Liver (tissue), 9 donors: ENCODE results near the gene MECR. TPM values are rescaled to one million over a fixed set of nuclear protein-coding genes. Genes with fewer than 3 reads are reported as not detected.

Experiments
- DNase-seq: peaks from one replicate; pipeline ENCODE4 v3.0.0-alpha.2; 2017; ENCODE audit warnings: low spot score
- H3K27ac ChIP-seq, 2 donors: one replicate each; pipeline ENCODE4 v1.7.0; 2013; ENCODE audit warnings: inconsistent platforms in 2 of 2, low read length in 2 of 2, control low read depth in 1 of 2, low read depth in 1 of 2, mild to moderate bottlenecking in 1 of 2
- H3K27me3 ChIP-seq, 4 donors: one replicate each; pipeline versions ENCODE4 v1.6.1 to v1.7.0; 2013; ENCODE audit warnings: low read length in 3 of 4, inconsistent platforms in 1 of 4, mild to moderate bottlenecking in 1 of 4, moderate library complexity in 1 of 4; ENCODE audit not compliant: control insufficient read depth in 4 of 4, insufficient read depth in 4 of 4
- H3K36me3 ChIP-seq, 4 donors: one replicate each; pipeline versions ENCODE4 v1.6.1 to v1.7.0; 2013; ENCODE audit warnings: low read length in 3 of 4, mild to moderate bottlenecking in 3 of 4, low read depth in 1 of 4, moderate library complexity in 1 of 4; ENCODE audit not compliant: control insufficient read depth in 4 of 4, insufficient read depth in 3 of 4
- H3K4me1 ChIP-seq, 4 donors: one replicate each; pipeline versions ENCODE4 v1.6.1 to v1.7.0; 2013; ENCODE audit warnings: low read length in 3 of 4, mild to moderate bottlenecking in 3 of 4, moderate library complexity in 1 of 4; ENCODE audit not compliant: control insufficient read depth in 4 of 4, insufficient read depth in 4 of 4
- H3K4me3 ChIP-seq, 3 donors: one replicate each; pipeline versions ENCODE4 v1.6.1 to v1.7.0; 2013; ENCODE audit warnings: low read length in 3 of 3, control low read depth in 1 of 3, low read depth in 1 of 3, mild to moderate bottlenecking in 1 of 3
- H3K9ac ChIP-seq, 2 donors: one replicate each; pipeline ENCODE4 v1.7.0; 2013; ENCODE audit warnings: low read length in 2 of 2, mild to moderate bottlenecking in 2 of 2, moderate library complexity in 2 of 2, control low read depth in 1 of 2, low read depth in 1 of 2
- H3K9me3 ChIP-seq, 4 donors: one replicate each; pipeline versions ENCODE4 v1.6.1 to v1.7.0; 2013; ENCODE audit warnings: low read length in 3 of 4; ENCODE audit not compliant: control insufficient read depth in 4 of 4
- ATF3 ChIP-seq: IDR thresholded peaks from 2 replicates; pipeline ENCODE4 v1.6.1; 2016; ENCODE audit warnings: antibody characterized with exemption
- CTCF ChIP-seq: fragments of 150-350 bp; IDR thresholded peaks from 2 replicates; pipeline ENCODE4 v1.5.1; 2017; ENCODE audit warnings: improper control_type of control experiment, low read depth, low read length; ENCODE audit not compliant: missing input control
- EGR1 ChIP-seq, 2 donors: IDR thresholded peaks; 2 replicates each; pipeline ENCODE4 v1.6.1; 2016 to 2018; ENCODE audit warnings: antibody characterized with exemption in 2 of 2, low read depth in 2 of 2
- FOXA1 ChIP-seq: IDR thresholded peaks from 2 replicates; pipeline ENCODE4 v1.6.1; 2016; ENCODE audit warnings: antibody characterized with exemption
- FOXA2 ChIP-seq: IDR thresholded peaks from 2 replicates; pipeline ENCODE4 v1.6.1; 2016; ENCODE audit warnings: antibody characterized with exemption
- GABPA ChIP-seq, 2 donors: IDR thresholded peaks in 1 of 2; conservative IDR thresholded peaks in 1 of 2; 2 replicates each; pipeline ENCODE4 v1.6.1; 2016; ENCODE audit warnings: antibody characterized with exemption in 2 of 2, mild to moderate bottlenecking in 1 of 2, moderate library complexity in 1 of 2
- HNF4A ChIP-seq, 2 donors: conservative IDR thresholded peaks; 2 replicates each; pipeline ENCODE4 v1.6.1; 2016; ENCODE audit warnings: antibody characterized with exemption in 2 of 2, mild to moderate bottlenecking in 2 of 2
- HNF4G ChIP-seq: IDR thresholded peaks from 2 replicates; pipeline ENCODE4 v1.6.1; 2016; ENCODE audit warnings: antibody characterized with exemption
- JUND ChIP-seq, 2 donors: IDR thresholded peaks; 2 replicates each; pipeline ENCODE4 v1.6.1; 2016; ENCODE audit warnings: antibody characterized with exemption in 2 of 2
- NR2F2 ChIP-seq: IDR thresholded peaks from 2 replicates; pipeline ENCODE4 v1.6.1; 2016; ENCODE audit warnings: antibody characterized with exemption
- RAD21 ChIP-seq, 2 donors: IDR thresholded peaks; 2 replicates each; pipeline ENCODE4 v1.6.1; 2016; ENCODE audit warnings: antibody characterized with exemption in 2 of 2, mild to moderate bottlenecking in 2 of 2
- RXRA ChIP-seq, 2 donors: IDR thresholded peaks; 2 replicates each; pipeline ENCODE4 v1.6.1; 2017 to 2018; ENCODE audit warnings: antibody characterized with exemption in 2 of 2, mild to moderate bottlenecking in 1 of 2
- SP1 ChIP-seq: IDR thresholded peaks from 2 replicates; pipeline ENCODE4 v1.6.1; 2018; ENCODE audit warnings: antibody characterized with exemption, mild to moderate bottlenecking
- TAF1 ChIP-seq: conservative IDR thresholded peaks from 2 replicates; pipeline ENCODE4 v1.6.1; 2016; ENCODE audit warnings: antibody characterized with exemption, mild to moderate bottlenecking
- YY1 ChIP-seq: IDR thresholded peaks from 2 replicates; pipeline ENCODE4 v1.6.1; 2016; ENCODE audit warnings: antibody characterized with exemption, mild to moderate bottlenecking
- ZBTB33 ChIP-seq: IDR thresholded peaks from 2 replicates; pipeline ENCODE4 v1.6.1; 2016; ENCODE audit warnings: antibody characterized with exemption
- WGBS: extraction: QIAGEN DNeasy Blood & Tissue Kit; methylation state at CpG from one replicate; pipeline ENCODE4 v1.1.7; 2013; 5-methylcytosine and 5-hydroxymethylcytosine counted together
- polyA plus RNA-seq, 2 donors: library from polyadenylated mRNA; stranded (reverse) in 1 of 2; unstranded in 1 of 2; fragments of 200-250 nt in 1 of 2; fragments of >200 nt in 1 of 2; fragmentation: Nextera tagmentation in 1 of 2; extraction: Ambion mirVana in 1 of 2; gene quantifications; one replicate each; pipeline versions ENCODE4 v1.2.1 to v1.2.3, GENCODE V29; 2013 to 2015
- total RNA-seq, 2 donors: library from RNA; depleted of rRNA; stranded (reverse); fragments of >200 nt; gene quantifications; one replicate each; pipeline ENCODE4 v1.2.3, GENCODE V29; 2014
- TF ChIP-seq, protein P1 (sequence below): IDR thresholded peaks from 2 replicates; pipeline ENCODE4 v1.6.1; 2016; ENCODE audit warnings: antibody characterized with exemption
- TF ChIP-seq, protein P2 (sequence below): IDR thresholded peaks from 2 replicates; pipeline ENCODE4 v1.6.1; 2016; ENCODE audit warnings: antibody characterized with exemption, mild to moderate bottlenecking
- donor health status: healthy.
- donor health status: healthy.
- donor health status: healthy.
- donor health status: healthy.
- donor health status: healthy.

MECR gene
- total and polyA plus RNA-seq, 4 donors, result 7.5 to 19.9 (median 13.2) TPM

DNA sequence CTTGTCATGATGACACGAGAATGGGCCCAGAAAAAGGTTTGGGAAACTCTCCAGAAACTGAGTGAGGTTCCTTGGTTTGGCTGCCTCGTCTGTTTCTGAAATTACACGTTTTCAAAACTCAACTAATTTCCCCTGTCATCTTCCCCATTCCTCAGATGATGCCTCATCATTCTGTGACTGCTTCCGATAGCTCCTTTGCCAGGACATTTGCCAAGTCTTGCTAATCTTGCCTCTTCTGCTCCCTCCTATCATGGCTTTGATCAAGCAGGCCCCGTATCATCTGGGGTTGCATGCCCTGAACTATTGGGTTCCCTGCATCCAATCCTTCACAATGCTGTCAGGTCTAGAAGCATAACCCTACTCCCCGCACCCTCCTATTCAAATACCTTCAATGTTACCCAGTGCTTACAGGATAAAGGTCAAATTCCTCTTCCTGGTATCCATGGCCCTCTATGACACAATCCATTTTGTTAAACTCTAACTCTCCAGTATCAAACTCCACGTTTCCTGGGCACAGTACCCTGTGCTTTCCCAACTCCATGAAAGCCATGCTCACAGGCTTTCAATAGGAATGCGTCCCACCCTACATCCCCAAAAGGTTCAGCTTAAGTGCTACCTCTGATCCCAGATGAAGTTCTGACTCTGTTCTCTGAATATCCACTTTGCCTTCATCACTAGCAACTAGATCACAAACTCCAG, 84.8 kb downstream of the MECR start:
- no peak for DNase-seq
- peak; percentile 96 to 98 for TF ChIP-seq HNF4A (conservative IDR thresholded peaks at IDR 0.05)
- peak in 1 of 2 donors; percentile 66 for TF ChIP-seq EGR1 (IDR thresholded peaks at IDR 0.05; ENCODE audit: low read depth in 2 of 2)
- peak; percentile 80 for TF ChIP-seq FOXA2
- TF ChIP-seq TAF1, result no peak
- TF ChIP-seq SP1, result peak; percentile 98
- TF ChIP-seq YY1, result peak; percentile 92
- TF ChIP-seq, protein P1, sequence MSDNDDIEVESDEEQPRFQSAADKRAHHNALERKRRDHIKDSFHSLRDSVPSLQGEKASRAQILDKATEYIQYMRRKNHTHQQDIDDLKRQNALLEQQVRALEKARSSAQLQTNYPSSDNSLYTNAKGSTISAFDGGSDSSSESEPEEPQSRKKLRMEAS, result peak; percentile 97
- peak; percentile 57 for TF ChIP-seq FOXA1
- TF ChIP-seq, protein P2, sequence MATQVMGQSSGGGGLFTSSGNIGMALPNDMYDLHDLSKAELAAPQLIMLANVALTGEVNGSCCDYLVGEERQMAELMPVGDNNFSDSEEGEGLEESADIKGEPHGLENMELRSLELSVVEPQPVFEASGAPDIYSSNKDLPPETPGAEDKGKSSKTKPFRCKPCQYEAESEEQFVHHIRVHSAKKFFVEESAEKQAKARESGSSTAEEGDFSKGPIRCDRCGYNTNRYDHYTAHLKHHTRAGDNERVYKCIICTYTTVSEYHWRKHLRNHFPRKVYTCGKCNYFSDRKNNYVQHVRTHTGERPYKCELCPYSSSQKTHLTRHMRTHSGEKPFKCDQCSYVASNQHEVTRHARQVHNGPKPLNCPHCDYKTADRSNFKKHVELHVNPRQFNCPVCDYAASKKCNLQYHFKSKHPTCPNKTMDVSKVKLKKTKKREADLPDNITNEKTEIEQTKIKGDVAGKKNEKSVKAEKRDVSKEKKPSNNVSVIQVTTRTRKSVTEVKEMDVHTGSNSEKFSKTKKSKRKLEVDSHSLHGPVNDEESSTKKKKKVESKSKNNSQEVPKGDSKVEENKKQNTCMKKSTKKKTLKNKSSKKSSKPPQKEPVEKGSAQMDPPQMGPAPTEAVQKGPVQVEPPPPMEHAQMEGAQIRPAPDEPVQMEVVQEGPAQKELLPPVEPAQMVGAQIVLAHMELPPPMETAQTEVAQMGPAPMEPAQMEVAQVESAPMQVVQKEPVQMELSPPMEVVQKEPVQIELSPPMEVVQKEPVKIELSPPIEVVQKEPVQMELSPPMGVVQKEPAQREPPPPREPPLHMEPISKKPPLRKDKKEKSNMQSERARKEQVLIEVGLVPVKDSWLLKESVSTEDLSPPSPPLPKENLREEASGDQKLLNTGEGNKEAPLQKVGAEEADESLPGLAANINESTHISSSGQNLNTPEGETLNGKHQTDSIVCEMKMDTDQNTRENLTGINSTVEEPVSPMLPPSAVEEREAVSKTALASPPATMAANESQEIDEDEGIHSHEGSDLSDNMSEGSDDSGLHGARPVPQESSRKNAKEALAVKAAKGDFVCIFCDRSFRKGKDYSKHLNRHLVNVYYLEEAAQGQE, result peak; percentile 79
- peak; percentile 96 to 97 for TF ChIP-seq RXRA (IDR thresholded peaks at IDR 0.05)
- TF ChIP-seq RAD21 (IDR thresholded peaks at IDR 0.05), result peak; percentile 51 to 68
- peak; percentile 90 for TF ChIP-seq HNF4G
- peak; percentile 59 to 72 for TF ChIP-seq JUND (IDR thresholded peaks at IDR 0.05)
- TF ChIP-seq ZBTB33, result peak; percentile 66
- peak in 1 of 2 donors; percentile 60 for TF ChIP-seq GABPA (IDR thresholded peaks at IDR 0.05 in 1 of 2, conservative IDR thresholded peaks at IDR 0.05 in 1 of 2)
- TF ChIP-seq ATF3, result peak; percentile 58
- TF ChIP-seq CTCF, result no peak
- peak; percentile 75 for TF ChIP-seq NR2F2
- Histone ChIP-seq H3K27me3 (no peaks in the 10 kb centered on the region), H3K36me3 (peaks cover 8 to 20% (median 16%) of the 10 kb centered on the region in 4 donors), H3K9ac (no peak overlapping the region), H3K4me1 (peaks cover 11 to 48% (median 34%) of the 10 kb centered on the region in 4 donors), H3K27ac (peak overlapping the region; percentile 75 to 80), H3K4me3 (no peak overlapping the region), H3K9me3 (no peaks in the 10 kb centered on the region)
- WGBS, result 27% methylated on average over 8 of the region's 8 CpGs
